ENCODE measurements around the gene ACBD6.

Gene ACBD6

GRCh38 chr1:180458807-180459206, 43.6 kb downstream of the ACBD6 start:
- TF ChIP-seq POLR2AphosphoS5 (IDR thresholded peaks at IDR 0.05; ENCODE audit: borderline replicate concordance, low read depth, low read length) (no peak), EZH2 (IDR thresholded peaks at IDR 0.05) (no peak), FOXP2 (optimal IDR thresholded peaks at IDR 0.05; ENCODE audit: control extremely low read depth, extremely low read length, insufficient read depth) (no peak)
- Histone ChIP-seq H3K27ac (no peak overlapping the region), H3K9me3 (ENCODE audit: low read depth, low read length) (0 out of 2 replicates have a peak, but pooled peaks cover 2% of the 10 kb centered on the region), H3K4me3 (no peak overlapping the region), H3K9ac (ENCODE audit: insufficient read length) (no peak overlapping the region), H3K36me3 (ENCODE audit: insufficient read depth, low read length) (peaks cover 10% of the 10 kb centered on the region; the same call in 1 of the 2 replicates)
- DNase-seq (ENCODE audit: low read depth, low spot score): no peak

- Histone ChIP-seq H3K9ac (ENCODE audit: insufficient read length) (no peak overlapping the region), H3K9me3 (ENCODE audit: low read depth, low read length) (no peaks in the 10 kb centered on the region), H3K36me3 (ENCODE audit: insufficient read depth, low read length) (0 out of 2 replicates have a peak, but pooled peaks cover 4% of the 10 kb centered on the region), H3K4me3 (no peak overlapping the region), H3K27ac (no peak overlapping the region)
- no peak for TF ChIP-seq POLR2AphosphoS5 (IDR thresholded peaks at IDR 0.05; ENCODE audit: borderline replicate concordance, low read depth, low read length)
- TF ChIP-seq FOXP2 (optimal IDR thresholded peaks at IDR 0.05; ENCODE audit: control extremely low read depth, extremely low read length, insufficient read depth): no peak
- no peak for TF ChIP-seq EZH2 (IDR thresholded peaks at IDR 0.05)
- DNase-seq (ENCODE audit: low read depth, low spot score): no peak
Measured at GRCh38 chr1:180456191-180456590, 46.2 kb downstream of the ACBD6 start.

GRCh38 chr1:180451504-180451903, 50.9 kb downstream of the ACBD6 start:
- Histone ChIP-seq H3K9ac (ENCODE audit: insufficient read length) (no peak overlapping the region), H3K9me3 (ENCODE audit: low read depth, low read length) (no peaks in the 10 kb centered on the region), H3K4me3 (no peak overlapping the region), H3K27ac (no peak overlapping the region), H3K36me3 (ENCODE audit: insufficient read depth, low read length) (0 out of 2 replicates have a peak, but pooled peaks cover 9% of the 10 kb centered on the region)
- TF ChIP-seq POLR2AphosphoS5 (IDR thresholded peaks at IDR 0.05; ENCODE audit: borderline replicate concordance, low read depth, low read length): no peak
- no peak for DNase-seq (ENCODE audit: low read depth, low spot score)

- no peak overlapping the region for H3K27ac ChIP-seq
- no peaks in the 10 kb centered on the region for H3K9me3 ChIP-seq (ENCODE audit: low read depth, low read length)
- TF ChIP-seq POLR2AphosphoS5 (IDR thresholded peaks at IDR 0.05; ENCODE audit: borderline replicate concordance, low read depth, low read length) (no peak), EZH2 (IDR thresholded peaks at IDR 0.05) (no peak), FOXP2 (optimal IDR thresholded peaks at IDR 0.05; ENCODE audit: control extremely low read depth, extremely low read length, insufficient read depth) (no peak)
- H3K4me3 ChIP-seq: no peak overlapping the region
- H3K9ac ChIP-seq (ENCODE audit: insufficient read length): no peak overlapping the region
- 0 out of 2 replicates have a peak, but pooled peaks cover 3% of the 10 kb centered on the region for H3K36me3 ChIP-seq (ENCODE audit: insufficient read depth, low read length)
- no peak for DNase-seq (ENCODE audit: low read depth, low spot score)
Measured at GRCh38 chr1:180444522-180444921, 57.9 kb downstream of the ACBD6 start.

- no peak overlapping the region for H3K27ac ChIP-seq
- peaks cover 13% of the 10 kb centered on the region for H3K36me3 ChIP-seq (ENCODE audit: insufficient read depth, low read length)
- DNase-seq (ENCODE audit: low read depth, low spot score): no peak
- no peak overlapping the region for H3K9ac ChIP-seq (ENCODE audit: insufficient read length)
- no peaks in the 10 kb centered on the region for H3K9me3 ChIP-seq (ENCODE audit: low read depth, low read length)
- TF ChIP-seq FOXP2 (optimal IDR thresholded peaks at IDR 0.05; ENCODE audit: control extremely low read depth, extremely low read length, insufficient read depth) (no peak), POLR2AphosphoS5 (IDR thresholded peaks at IDR 0.05; ENCODE audit: borderline replicate concordance, low read depth, low read length) (no peak), EZH2 (IDR thresholded peaks at IDR 0.05) (no peak)
- H3K4me3 ChIP-seq: no peak overlapping the region
Measured at GRCh38 chr1:180440335-180440734, 62.0 kb downstream of the ACBD6 start.

- H3K36me3 ChIP-seq (ENCODE audit: insufficient read depth, low read length): peaks cover 10% of the 10 kb centered on the region
- no peak overlapping the region for H3K9ac ChIP-seq (ENCODE audit: insufficient read length)
- H3K4me3 ChIP-seq: no peak overlapping the region
- H3K27ac ChIP-seq: no peak overlapping the region
- H3K9me3 ChIP-seq (ENCODE audit: low read depth, low read length): peaks cover 3% of the 10 kb centered on the region; the same call in 1 of the 2 replicates
- DNase-seq (ENCODE audit: low read depth, low spot score): no peak
- TF ChIP-seq POLR2AphosphoS5 (IDR thresholded peaks at IDR 0.05; ENCODE audit: borderline replicate concordance, low read depth, low read length) (no peak), FOXP2 (optimal IDR thresholded peaks at IDR 0.05; ENCODE audit: control extremely low read depth, extremely low read length, insufficient read depth) (no peak), EZH2 (IDR thresholded peaks at IDR 0.05) (no peak)
Measured at GRCh38 chr1:180435566-180435965, 66.8 kb downstream of the ACBD6 start.

- no peak for DNase-seq (ENCODE audit: low read depth, low spot score)
- Histone ChIP-seq H3K36me3 (ENCODE audit: insufficient read depth, low read length) (peaks cover 23% of the 10 kb centered on the region), H3K9ac (ENCODE audit: insufficient read length) (no peak overlapping the region), H3K27ac (no peak overlapping the region), H3K9me3 (ENCODE audit: low read depth, low read length) (peaks cover 3% of the 10 kb centered on the region; the same call in 1 of the 2 replicates), H3K4me3 (no peak overlapping the region)
- TF ChIP-seq EZH2 (IDR thresholded peaks at IDR 0.05) (no peak), FOXP2 (optimal IDR thresholded peaks at IDR 0.05; ENCODE audit: control extremely low read depth, extremely low read length, insufficient read depth) (no peak), POLR2AphosphoS5 (IDR thresholded peaks at IDR 0.05; ENCODE audit: borderline replicate concordance, low read depth, low read length) (no peak)
Measured at GRCh38 chr1:180433873-180434272, 68.5 kb downstream of the ACBD6 start.

GRCh38 chr1:180431683-180432082, 70.7 kb downstream of the ACBD6 start:
- Histone ChIP-seq H3K9ac (ENCODE audit: insufficient read length) (no peak overlapping the region), H3K9me3 (ENCODE audit: low read depth, low read length) (peaks cover 3% of the 10 kb centered on the region; the same call in 1 of the 2 replicates), H3K36me3 (ENCODE audit: insufficient read depth, low read length) (peaks cover 19% of the 10 kb centered on the region), H3K4me3 (no peak overlapping the region), H3K27ac (no peak overlapping the region)
- DNase-seq (ENCODE audit: low read depth, low spot score): no peak
- no peak for TF ChIP-seq EZH2 (IDR thresholded peaks at IDR 0.05)
- TF ChIP-seq POLR2AphosphoS5 (IDR thresholded peaks at IDR 0.05; ENCODE audit: borderline replicate concordance, low read depth, low read length): no peak
- TF ChIP-seq FOXP2 (optimal IDR thresholded peaks at IDR 0.05; ENCODE audit: control extremely low read depth, extremely low read length, insufficient read depth): no peak
